Epithelial cell of esophagus (primary cell): ENCODE results near the gene GADD45GIP1.

Source experiments
- DNase-seq: peaks from one replicate; pipeline ENCODE4 v3.0.0; 2010; ENCODE audit warnings: low read depth
- H3K4me3 ChIP-seq: 2 replicates; pipeline ENCODE4 v1.5.1; 2011; ENCODE audit warnings: mild to moderate bottlenecking, low read length, control low read depth
- TF ChIP-seq, protein P1 (sequence below): IDR thresholded peaks from 2 replicates; pipeline ENCODE4 v1.5.1; 2011; ENCODE audit warnings: low read depth, mild to moderate bottlenecking, low read length, control low read depth, inconsistent platforms; ENCODE audit not compliant: insufficient read depth; ENCODE audit errors: missing control alignments

The GADD45GIP1 gene

DNA sequence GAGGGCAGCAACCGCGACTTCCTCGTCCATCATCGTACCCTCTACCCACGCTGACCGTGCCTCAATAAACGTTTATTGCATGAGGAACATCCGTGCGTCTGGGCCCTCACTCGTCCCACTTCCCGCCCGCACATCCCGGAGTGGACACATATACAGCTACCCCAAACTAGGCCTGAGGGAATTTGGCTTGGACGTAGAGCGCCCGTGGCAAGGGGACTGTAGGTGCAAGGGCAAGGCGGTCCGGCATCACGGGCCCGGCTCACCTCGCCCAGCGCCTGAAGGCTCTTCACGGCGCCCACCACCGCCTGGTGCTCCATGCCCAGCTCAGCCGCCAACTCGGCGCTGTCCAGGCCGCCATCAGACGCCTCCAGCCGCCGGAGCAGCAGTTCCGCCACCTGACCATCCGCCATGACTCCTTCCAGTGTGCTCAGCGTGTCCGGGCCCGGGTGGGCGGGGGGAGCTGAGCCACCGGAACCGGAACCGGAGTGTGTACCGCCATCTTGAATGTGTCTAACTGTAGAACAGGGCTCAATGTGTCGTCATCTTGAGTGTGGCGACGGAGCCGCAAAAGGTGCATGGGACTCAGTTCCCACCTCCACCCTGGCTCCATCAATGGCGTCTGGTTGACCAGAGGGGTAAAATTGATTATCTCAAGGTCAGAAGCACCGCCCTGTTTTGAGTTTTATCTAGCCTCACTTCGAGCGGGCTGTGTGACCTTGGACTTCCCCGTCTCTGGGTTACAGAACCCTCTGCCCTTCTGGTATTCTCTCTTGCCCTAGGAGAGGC, 23.5 kb downstream of the GADD45GIP1 start, which contains the start of gene FARSA:
TSS of gene FARSA (minus strand) at position 425 of the 786 bp plus-strand sequence. CDS start at position 410, 15 bp downstream.
- H3K4me3 ChIP-seq = peak within 1 kb of the TSS; percentile 99
- TF ChIP-seq, protein P1, sequence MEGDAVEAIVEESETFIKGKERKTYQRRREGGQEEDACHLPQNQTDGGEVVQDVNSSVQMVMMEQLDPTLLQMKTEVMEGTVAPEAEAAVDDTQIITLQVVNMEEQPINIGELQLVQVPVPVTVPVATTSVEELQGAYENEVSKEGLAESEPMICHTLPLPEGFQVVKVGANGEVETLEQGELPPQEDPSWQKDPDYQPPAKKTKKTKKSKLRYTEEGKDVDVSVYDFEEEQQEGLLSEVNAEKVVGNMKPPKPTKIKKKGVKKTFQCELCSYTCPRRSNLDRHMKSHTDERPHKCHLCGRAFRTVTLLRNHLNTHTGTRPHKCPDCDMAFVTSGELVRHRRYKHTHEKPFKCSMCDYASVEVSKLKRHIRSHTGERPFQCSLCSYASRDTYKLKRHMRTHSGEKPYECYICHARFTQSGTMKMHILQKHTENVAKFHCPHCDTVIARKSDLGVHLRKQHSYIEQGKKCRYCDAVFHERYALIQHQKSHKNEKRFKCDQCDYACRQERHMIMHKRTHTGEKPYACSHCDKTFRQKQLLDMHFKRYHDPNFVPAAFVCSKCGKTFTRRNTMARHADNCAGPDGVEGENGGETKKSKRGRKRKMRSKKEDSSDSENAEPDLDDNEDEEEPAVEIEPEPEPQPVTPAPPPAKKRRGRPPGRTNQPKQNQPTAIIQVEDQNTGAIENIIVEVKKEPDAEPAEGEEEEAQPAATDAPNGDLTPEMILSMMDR = no peak
- peak; percentile 94 for DNase-seq

DNA sequence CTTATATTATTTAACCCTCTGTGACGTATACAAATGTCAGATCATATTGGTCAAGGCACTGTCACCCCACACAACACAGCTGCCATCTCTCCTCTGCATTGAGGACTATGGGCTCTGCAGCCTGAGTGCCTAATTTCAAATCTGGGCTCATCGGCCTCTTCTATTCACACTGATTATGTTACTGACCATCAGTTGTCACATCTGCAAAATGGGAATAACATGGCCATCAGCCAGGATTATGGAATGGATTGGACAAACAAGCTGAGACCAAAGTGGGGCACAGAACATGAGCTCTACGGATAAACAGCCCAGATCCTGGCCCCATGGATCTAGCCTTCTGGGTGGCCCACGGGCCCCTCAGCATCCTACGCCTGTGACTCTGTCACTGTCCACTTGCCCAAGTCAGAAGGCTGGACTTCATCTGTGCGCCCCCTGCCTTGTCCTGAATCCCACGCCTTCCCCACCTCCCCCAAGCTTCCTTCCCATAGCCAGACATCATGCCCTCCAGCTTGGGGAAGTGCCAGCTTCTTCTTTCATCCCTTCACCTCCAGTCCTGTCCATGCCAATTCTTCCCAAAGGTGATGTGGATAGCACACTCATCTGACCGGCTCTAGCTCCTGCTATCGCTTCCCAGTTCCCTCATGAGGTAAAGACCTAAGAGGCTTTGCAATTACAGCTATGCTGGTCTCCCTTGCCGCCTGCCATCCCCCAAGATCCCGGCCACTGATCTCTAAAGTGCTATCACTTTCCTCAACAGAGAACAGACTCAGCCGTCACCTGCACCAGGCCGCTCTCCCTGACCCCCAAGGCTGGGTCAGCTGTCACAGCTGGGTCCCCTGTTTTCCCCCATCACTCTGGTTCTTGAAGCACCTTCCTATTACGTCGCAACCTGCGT, 24.4 kb downstream of the GADD45GIP1 start:
- no peak for DNase-seq
- TF ChIP-seq, protein P1 = no peak
- peak overlapping the region; percentile 99 for H3K4me3 ChIP-seq

DNA sequence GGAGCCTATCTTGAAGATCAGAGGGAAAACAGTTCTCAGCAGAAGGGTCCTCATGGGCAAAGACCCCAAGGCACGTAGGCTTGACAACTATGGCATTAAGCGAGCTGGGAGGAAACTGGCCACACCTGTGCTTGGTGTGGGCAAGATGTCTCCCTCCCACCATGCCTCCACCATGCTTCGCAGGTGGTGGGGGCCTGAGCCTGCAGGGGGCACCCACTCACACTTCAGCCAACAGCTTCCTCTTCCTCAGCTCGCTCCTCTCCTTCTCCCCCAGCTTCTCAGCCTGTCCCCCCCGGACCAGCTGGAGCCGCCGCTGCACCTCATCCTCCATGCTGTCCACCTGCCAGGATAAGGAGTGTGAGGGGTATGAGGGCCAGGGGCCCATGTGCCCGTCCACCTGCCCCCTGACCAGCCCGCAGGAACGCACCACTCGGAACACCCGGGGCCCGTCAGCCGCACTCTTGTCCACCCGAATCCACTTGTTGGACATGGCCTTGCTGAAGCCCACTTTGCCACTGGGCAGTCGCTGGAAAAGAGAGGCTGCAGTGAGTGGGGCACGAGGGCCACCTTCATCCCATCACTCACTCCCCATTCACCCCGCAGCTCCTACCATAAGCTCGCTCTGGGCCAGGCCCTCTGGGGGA, 26.9 kb downstream of the GADD45GIP1 start:
- DNase-seq = no peak
- TF ChIP-seq, protein P1 = no peak
- no peak overlapping the region for H3K4me3 ChIP-seq

DNA sequence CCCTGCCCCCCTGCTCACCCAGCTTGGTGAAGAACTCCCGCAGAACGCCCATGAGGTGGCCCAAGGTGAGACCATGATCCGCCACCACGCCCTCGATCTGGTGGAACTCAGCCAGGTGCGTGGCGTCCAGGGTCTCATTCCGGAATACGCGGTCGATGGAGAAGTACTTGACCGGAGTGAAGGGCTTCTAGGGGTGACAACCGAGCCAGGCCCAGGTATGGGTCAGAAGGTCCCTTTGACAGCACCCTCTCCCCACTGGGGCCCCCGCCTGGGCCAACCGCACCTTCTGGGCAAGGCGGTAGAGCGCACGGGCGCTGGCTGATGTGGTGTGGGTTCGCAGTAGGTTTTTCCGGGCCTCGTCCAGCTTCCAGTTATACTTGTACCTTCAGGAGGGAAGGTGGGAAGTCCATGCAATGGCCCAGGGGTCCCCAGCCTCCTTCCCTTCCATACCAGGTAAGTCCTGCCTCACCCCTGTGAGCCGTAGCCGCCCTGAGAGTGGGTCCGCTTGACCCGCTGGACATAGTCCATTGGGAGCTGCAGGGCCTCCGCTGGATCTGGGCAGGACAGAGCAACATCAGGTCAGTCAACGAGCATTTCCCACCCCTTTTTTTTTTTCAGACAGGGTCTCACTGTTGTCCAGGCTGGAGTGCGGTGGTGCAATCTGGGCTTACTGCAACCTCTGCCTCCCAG, 32.3 kb downstream of the GADD45GIP1 start:
- H3K4me3 ChIP-seq = no peak overlapping the region
- TF ChIP-seq, protein P1 = no peak
- no peak for DNase-seq

DNA sequence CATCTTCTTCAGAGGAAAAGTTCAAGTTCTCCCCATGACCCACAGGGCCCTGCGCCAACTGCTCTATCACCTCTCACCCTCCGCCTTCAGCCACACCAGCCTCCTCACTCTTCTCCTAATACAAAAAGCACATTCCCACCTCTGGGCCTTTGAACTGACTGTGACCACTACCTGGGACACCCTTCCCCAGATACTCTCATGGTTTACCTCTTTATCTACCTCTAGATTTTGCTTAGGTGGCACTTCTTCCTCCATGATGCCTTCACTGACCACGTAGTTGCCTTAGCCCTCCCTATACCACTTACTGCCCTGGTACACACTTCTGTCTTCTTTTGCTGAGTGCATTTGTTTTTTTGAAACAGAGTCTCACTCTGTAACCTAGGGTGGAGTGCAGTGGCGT, 34.1 kb downstream of the GADD45GIP1 start:
- H3K4me3 ChIP-seq = no peak overlapping the region
- no peak for DNase-seq
- TF ChIP-seq, protein P1 = no peak

DNA sequence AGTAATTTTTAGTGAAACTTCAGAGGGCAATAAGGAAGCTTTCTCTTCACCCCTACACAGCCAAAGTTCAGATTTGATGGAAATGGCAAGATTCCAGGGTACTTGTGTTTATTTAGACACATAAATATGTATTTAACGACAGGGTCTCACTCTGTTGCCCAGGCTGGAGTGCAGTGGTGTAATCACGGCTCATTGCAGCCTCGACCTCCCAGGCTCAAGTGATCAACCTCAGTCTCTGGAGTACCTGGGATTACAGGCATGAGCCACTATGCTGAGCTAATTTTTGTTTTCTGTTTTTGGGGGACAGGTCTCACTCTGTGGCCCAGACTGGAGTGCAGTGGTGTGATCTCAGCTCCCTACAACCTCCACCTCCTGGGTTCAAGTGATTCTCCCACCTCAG, 36.0 kb downstream of the GADD45GIP1 start:
- TF ChIP-seq, protein P1 = no peak
- H3K4me3 ChIP-seq = no peak overlapping the region
- DNase-seq = no peak
